Bone marrow (tissue), 2 donors: ENCODE results near the gene HS2ST1.

Experiments used
- DNase-seq, 2 donors: peaks; one replicate each; lab custom pipeline; 2025; lab: John Stamatoyannopoulos, UW

HS2ST1 gene

DNA sequence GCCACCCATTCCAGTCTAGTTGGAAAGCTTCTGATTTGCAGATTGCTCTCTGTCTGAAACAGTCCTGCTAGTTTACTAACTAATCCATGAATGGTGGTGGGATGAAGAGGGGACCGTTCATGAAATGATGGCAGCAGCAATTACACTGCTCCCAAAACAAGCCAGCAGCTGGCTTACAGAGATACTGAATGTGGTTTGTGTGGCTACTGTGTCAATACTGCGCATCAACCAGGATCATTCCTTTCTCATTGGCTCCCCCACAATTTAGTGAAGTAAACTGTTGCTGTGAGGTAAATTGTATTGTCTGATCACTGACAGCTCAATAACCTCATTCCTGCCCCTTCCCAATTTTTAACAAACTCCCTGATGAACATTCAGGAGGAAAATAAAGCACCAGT lies 222.9 kb downstream of the HS2ST1 start:
- no peak for DNase-seq

DNA sequence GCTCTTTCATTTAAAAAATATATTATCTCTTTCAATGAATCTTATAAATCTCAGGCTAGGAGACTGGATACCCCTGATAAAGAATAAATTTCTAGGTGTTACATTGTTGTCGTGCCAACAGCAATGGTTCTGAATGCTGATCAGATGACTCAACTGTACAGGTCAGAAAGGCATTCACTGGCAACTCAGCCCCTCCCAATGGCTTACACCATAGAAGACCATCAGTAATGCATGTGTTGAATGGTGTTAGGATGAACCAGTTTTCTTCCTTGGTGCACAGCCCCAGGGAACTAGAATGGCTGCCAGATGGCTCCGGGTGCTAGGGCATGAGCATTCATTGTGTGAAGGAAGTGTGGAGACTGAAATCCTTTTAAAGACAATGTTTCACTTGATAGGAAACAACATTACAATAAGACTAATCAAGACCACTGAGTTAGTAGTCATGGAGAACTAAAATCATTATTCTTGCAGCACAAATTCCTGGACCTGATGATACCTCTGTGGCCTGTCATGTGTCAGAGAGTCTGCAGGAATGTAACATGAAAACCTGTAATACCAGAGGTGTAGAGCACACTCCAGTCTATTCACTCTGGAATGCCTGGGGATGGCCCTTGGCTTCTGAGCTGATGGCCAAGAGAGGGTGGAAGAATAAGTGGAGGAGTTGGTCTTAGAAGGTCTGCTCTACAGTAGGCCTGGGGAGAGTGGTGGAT lies 226.6 kb downstream of the HS2ST1 start:
- DNase-seq = no peak

DNA sequence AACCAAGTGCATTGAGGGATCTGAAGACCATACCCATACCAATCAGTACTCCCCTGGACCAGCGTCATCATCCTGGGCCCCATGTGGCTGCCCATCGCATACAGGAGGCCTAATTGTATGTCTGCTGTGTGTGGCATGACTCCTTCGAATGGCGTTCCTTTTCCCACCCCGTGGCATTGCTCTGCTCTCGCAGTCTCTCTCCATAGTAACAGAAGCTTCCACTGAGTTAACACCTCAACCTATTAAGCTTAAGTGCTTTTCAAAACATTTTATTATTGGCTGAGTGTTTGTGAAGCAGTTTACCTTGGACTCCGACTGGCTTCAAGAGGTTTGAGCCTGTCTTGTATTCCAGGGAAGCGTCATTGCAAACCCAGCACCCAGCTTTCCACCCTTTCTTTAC lies 227.1 kb downstream of the HS2ST1 start:
- DNase-seq = no peak

DNA sequence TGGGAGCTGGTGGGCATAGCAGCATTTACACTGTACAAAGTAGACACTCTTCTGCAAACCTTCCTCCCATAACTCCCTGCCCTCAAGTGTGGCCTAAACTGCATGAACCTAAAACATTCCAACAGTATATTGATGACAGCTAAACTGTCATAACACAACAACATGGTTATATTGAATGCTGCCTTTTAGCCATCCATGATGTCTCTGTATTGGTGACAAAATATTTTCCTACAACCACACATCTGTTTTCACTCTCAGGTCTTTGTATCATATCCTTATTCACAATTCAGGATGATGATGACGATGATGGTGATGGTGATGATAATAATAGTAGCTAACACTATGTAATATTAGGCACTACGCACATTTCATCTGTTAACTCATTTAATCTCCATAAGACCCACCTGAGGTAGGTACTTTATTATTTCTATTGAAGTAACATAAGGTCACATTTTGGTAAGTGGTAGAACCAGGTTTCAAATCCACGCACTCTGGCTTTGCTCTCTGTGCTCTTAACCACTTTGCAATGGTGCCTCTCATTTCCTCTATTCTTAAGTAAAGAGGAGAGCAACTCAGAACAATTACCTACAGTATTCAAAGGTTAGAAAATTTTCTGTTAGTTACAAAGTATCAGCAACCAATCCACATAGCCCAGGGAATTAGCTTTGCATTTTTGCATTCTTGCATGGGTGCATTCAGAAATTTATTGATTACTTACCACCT lies 229.1 kb downstream of the HS2ST1 start:
- DNase-seq = no peak

DNA sequence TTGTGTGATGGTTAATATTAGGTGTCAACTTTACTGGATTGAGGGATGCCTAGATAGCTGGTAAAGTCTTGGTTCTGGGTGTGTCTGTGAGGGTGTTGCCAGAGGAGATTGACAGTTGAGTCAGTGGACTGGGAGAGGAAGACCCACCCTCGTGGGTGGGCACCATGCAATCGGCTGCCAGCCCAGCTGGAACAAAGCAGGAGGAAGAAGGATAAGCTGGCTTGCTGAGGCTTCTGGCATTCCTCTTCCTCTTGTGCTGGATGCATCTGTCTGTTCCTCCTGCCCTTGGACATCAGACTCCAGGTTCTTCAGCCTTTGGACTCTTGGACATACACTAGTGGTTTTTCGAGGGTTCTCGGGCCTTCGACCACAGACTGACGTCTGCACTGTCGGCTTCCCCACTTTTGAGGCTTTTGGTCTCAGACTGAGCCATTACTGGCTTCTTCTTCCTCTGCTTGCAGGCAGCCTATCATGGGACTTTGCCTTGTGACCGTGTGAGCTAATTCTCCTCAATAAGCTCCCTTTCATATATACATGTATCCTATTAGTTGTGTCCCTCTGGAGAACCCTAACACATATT lies 230.0 kb downstream of the HS2ST1 start:
- no peak for DNase-seq

DNA sequence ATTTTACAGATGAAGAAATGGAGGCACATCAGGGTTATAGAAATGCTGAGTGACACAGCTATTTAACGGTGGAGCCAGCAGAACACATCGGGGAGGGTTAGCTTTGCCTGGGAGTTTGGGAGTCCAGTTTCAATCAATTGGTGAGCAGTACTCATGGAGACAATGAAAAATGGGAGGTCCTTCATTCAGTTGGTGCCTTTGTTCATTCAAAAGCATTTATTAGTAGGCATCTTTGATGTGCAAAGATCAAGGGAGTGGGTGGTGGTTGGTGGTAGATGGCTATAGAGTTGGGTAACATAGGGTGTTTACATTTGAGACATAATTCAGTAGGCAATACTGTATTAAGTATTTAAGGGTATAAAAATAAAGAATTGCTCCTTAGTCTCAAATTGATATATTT lies 230.5 kb downstream of the HS2ST1 start:
- DNase-seq = no peak

DNA sequence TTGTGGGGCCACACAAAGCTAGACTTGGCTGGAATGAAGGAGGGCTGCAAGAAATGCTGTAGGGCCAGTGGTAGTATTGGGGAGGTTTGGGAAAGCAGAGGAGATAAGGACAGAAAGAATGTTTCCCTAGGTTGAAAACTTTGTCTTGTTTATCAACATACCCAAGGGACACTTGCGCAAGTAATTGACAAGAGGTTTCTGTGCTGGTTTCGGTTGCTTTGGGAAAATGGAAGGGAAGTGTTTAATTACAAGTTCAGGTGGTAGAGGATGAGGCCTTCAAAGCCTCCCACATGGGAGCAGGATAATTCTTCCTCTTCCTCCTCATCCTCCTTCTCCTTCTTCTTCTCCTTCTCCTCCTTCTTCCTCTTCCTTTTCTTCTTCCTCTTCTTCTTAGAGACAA lies 232.1 kb downstream of the HS2ST1 start:
- no peak for DNase-seq

DNA sequence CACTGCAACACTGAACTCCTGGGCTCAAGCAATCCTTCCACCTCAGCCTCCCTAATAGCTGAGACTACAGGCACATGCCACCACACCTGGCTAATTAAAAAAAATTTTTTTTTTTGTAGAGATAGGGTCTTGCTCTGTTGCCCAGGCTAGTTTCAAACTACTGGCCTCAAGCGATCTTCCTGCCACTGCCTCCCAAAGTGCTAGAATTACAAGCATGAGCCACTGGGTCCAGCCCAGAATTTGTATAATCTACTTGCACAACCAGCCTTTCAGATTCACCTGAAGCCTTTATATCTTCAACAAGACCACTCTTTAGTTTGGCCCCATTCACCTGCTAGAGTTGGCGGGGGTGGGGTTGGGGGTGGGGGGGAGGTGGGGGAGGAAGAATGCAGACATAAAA lies 232.6 kb downstream of the HS2ST1 start:
- no peak for DNase-seq

DNA sequence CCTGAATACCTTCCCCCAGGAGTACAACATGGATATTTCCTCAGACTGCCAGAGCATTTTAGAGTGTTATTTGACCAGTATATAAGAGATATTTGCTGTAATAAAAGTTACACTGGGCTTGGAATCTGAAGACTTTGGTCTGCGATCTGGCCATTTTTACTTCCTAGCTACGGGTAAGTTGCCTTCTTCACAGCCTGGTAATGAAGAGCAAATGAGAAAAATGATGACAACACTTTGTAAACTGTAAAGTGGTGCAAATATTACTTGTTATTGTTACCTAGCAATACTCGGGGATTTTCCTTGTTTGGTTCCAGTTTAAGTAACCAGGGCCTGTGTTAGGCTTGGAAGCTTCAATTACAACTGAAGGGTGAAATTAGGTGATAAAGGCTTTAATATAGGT lies 233.4 kb downstream of the HS2ST1 start:
- DNase-seq = no peak

DNA sequence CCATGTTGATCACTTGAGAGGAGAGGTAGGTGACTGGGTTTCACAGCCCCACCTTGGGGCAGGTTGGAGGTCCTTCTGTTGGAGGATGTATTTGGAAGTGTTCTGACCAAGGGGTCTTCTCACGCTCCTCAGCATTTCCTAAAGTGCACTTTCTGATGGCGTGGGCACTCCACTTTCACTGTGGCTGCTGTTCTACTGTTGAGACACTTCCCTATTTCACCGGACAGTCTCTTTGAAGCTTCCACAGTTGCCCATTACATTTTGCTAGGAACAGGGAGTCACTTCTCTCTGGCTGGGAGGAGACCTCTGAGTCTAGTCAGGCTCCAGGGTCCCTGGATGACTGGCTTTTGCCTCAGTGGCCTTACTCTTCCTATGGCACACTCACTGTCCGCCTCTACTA lies 234.2 kb downstream of the HS2ST1 start:
- no peak for DNase-seq

DNA sequence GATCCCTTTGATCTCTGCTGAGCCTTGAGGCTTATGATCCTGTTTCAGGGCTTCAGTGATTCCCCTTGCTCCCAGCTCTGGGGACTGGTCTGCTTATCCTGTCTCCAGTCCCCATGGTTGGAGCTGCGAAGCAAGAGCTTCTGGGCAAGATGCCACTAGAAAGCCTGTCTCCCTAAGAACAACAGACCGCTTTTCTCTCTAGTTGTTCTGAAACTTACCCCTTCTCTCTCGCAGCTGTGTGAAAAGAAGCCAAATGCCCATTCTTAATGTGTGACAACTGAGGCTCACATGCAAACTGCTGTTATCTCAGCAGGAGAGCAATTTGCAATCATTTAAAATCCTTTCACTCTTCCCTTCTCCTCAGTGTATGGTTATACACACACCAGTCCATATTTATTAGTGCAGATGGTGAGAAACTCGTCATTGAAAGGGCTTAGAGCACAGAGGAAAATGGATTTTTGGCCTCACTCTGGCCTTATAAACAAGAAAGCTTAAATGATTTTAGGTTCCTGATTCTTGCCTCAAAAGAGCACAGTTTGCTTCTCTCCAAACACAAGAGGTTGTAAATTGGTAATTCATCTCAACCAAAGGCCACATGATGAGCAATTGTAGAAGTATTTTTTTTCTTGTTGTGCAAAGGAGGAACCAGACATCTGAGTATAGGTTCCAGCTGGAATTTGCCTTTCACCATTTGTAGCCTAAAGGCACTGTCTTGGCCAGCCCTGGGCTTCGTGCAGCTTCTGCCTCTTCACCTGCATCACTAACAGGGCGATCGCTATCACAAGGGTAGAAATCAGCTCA lies 235.0 kb downstream of the HS2ST1 start:
- no peak for DNase-seq

DNA sequence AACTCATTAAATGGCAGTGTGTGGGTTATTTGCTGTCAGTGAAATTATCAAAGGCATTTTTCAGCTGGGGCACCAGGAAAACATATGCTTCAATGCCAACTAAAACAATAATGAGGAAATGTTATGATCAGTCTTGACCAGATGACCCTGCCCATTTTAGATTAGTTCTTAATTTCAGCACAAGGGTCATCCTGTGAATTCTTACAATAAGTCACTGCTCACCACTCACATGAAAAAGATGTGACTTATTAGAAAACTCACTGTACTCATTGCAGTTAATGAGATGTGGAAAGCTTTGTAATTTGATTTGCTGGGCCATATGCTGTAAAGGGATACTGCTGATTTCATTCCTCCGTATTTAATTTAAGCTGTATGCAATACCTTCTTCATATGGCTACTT lies 235.7 kb downstream of the HS2ST1 start:
- DNase-seq = no peak

DNA sequence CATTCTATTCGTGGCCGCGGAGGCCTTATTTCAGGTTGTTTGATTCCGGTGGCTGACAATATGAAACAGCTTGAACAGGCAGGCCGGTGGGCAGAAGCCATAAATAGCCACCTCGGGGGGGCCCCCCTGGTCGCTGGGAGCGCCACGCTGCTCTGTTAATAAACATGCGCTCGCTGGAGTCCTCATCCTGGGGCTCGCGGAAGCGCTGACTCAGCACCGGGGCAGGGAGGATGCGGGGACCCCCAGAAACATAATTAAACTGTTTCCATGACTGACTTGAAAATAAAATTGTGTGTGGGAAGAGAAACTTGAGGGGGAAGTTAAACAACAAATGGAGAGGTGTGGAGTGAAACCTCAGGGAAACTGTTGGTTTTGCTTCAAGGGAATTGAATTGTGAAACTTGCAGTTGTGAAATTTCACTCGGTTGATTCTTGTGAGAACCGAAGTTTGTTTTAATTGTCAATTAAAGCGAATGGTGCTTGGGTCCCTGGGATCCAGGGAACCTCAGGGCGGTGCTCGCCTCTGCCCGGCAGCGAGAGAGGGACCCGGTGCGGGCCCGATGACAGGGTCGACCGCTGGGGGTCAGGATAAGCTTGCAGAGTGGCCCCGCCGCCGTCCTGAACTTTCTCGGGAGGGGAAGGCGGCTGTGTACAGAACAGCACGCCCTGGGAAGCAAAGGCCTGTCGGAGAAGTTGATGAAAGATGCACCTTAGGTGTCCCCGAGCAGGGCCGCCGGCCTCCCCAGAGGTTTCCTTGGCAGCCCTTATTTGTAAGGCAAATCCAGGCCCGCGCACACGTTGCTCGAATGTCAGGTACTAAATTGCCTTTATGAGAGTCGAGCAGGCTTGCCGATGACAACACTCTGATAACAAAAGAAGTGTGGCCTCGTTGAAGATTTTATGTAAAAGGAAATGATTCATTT lies 237.3 kb downstream of the HS2ST1 start:
- DNase-seq = peak; percentile 38 to 39

DNA sequence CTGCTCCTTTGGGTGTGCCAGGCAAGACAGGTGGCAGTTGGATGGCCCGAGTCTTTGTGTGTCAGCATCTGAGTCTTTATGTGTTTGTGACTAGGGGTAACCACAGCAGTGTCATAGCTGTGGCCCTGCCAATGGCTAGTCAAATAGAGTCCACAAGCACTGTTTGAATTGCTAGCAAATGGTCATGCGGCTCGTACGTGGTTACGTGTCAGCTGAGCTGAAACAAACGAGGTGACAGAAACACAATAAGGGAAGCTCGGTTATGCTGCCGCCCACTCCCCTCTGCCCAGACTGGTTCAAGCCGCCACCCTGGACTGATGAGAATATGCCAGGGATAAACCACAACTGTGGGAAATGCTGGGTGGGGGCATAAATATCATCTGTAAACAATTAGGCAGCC lies 239.9 kb downstream of the HS2ST1 start:
- DNase-seq = no peak

DNA sequence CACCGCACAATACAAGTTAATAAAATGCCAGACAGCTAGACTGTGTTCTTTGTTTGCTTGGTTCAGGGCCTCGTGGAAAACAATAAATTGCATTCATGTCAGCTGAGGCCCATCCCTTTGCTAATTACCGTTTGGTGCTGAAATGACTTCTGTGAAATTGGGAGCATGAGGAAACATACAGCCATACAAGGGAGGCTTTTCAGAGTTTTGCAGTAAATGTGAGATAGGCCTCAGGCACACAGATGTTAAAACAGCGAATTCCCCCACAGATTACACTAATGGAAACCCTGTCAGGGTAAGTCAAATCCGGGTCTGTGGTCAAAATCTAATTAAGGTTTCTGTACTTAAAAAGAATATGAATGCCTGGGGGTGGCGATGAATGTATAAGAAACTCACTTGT lies 240.7 kb downstream of the HS2ST1 start:
- no peak for DNase-seq

DNA sequence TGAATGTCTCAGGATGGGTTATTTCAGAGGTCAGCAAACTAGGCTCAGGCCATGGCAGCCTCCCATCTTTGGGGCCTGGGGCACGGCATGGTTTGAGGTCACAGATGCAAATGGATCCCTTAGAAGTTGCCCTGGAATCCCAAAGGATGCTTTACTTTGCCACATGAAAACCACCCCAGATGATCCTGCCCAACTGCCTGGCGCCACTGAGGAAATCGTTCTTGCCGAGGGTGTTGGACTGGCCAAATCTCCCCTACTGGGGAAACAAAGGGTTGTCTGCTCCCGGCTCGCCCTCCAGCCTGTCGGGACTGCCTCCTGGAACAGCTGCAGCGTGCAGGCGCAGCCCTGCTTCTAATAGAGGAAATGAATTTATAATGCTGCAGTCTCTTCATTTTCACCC lies 241.2 kb downstream of the HS2ST1 start:
- no peak for DNase-seq

DNA sequence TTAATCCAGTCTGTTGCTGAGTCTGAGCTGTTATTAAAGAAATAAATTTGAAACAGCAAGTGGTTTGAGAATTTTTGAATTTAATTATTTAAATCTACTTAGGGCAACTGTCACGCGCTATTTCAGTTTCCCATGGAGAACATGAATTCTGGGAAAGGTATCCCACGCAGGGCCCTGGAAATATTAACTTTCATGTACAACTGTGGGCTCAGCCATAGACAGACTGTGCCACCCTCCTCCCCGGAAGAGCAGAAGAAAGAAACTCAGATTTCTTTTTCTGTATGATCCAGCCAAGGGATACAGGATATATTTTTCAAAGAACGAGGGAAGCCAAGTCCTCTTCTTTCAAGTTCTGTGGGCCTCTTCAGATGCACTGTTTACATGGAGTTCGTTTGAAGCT lies 241.7 kb downstream of the HS2ST1 start:
- no peak for DNase-seq

DNA sequence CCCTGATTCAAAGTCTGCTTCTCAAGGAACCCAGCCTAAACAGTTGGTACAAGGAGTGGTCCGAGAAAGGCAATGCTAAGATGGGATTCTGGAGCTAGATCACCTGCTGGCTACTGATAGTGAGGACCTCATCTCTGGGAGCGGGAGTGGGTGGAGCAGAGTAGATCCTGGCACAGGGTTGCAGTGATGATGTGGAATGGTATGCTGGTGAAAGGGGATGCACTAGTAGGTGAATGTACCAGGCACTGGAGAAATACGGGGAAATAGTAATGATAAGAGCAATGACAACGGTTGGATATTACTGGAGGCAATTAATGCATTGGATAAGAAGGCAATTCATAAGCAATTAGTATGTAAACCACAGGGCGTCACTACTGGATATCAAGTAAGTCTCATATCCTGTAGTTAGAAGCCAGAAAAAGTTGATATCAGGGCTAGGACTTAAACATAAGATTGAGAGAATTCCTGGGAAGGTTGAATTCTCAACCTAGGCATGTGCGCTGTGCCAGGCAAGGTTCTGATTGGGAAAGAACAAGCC lies 245.0 kb downstream of the HS2ST1 start:
- no peak for DNase-seq
